A549 treated with AZD9567 at 1 μM for 4 hours (cell line): ENCODE data around the gene PILRB. TPM values are rescaled to one million over a fixed set of nuclear protein-coding genes. Genes with fewer than 3 reads are reported as not detected.

Source experiments
- total RNA-seq: library from RNA; stranded (reverse); fragments of 200-300 nt; extraction: Qiagen RNA extraction; gene quantifications from 5 replicates; pipeline ENCODE4 v1.2.3, GENCODE V29; 2022; ENCODE audit not compliant: insufficient read depth

The PILRB gene
- 14.7 to 39.2 TPM (median 38.3 TPM) in 5 replicates for total RNA-seq

DNA sequence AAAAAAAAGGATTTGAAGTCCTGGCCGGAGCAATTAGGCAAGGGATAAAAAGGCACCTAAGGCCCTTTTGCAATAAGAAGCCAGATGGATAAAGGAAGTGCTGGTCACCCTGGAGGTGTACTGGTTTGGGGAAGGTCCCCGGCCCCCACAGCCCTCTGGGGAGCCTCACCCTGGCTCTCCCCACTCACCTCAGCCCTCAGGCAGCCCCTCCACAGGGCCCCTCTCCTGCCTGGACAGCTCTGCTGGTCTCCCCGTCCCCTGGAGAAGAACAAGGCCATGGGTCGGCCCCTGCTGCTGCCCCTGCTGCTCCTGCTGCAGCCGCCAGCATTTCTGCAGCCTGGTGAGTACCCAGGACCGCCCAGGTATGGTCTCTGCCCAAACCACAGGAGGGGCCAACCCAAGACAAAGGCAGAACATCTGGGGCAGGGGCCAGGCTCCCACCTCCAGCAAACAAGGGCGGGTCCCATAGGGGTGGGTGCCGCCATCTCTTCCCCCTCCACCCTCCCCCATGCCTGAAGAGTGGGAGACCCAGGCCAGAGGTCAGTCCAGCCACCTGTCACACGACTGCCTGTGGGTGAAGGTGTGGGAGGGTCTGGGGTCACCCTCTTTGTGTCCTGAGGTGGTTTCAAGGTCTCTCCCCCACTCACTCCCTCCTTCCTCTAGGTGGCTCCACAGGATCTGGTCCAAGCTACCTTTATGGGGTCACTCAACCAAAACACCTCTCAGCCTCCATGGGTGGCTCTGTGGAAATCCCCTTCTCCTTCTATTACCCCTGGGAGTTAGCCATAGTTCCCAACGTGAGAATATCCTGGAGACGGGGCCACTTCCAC lies at the start of gene PILRB:
PILRB (plus strand) TSS at position 91 of the 830 bp plus-strand sequence; CDS start at position 277, 186 bp downstream.

DNA sequence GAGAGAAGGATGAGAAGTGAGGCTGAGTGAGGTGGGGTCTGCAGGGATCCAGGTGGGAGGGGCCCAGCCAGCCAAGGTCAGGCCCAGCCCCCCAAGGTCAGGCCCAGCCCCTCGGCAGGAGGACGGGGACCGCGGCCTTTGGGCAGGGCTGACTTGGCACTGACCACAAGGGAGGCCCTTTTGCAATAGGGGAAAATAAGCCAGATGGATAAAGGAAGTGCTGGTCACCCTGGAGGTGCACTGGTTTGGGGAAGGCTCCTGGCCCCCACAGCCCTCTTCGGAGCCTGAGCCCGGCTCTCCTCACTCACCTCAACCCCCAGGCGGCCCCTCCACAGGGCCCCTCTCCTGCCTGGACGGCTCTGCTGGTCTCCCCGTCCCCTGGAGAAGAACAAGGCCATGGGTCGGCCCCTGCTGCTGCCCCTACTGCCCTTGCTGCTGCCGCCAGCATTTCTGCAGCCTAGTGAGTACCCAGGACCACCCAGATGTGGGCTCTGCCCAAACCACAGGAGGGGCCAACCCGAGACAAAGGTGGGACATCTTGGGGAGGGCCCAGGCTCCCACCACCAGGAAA lies 15.4 kb downstream of the PILRB start, which contains the start of gene PILRA:
PILRA (plus strand) TSS at position 227 of the 571 bp plus-strand sequence; CDS start at position 397, 170 bp downstream.

Other genes starting within 250 kb of the PILRB start
- gene TAF6, start 238.8 kb upstream of the PILRB start, total RNA-seq: 62.7 to 70.1 TPM (median 67.4 TPM) in 5 replicates
- 4.6 to 11.7 TPM (median 10.5 TPM) in 5 replicates for gene CNPY4, start 238.5 kb upstream of the PILRB start, total RNA-seq
- 2.7 to 3.8 TPM (median 3.4 TPM) in 4 of 5 replicates, not detected in the other for gene MBLAC1, start 231.2 kb upstream of the PILRB start, total RNA-seq
- gene LAMTOR4, start 209.2 kb upstream of the PILRB start, total RNA-seq: 165 to 192 TPM (median 185 TPM) in 5 replicates
- gene TRAPPC14, start 199.4 kb upstream of the PILRB start, total RNA-seq: 12.4 to 16.8 TPM (median 16.1 TPM) in 5 replicates
- gene GAL3ST4, start 189.5 kb upstream of the PILRB start, total RNA-seq: 0.03 to 0.08 TPM (median 0.06 TPM) in 4 of 5 replicates, not detected in the other
- 0.75 to 1.4 TPM (median 1.3 TPM) in 4 of 5 replicates, not detected in the other for gene GPC2, start 180.7 kb upstream of the PILRB start, total RNA-seq
- 0.18 to 0.28 TPM (median 0.27 TPM) in 4 of 5 replicates, not detected in the other for gene STAG3, start 180.2 kb upstream of the PILRB start, total RNA-seq
- 0.05 TPM in 1 of 5 replicates, not detected in the others for gene PVRIG, start 138.2 kb upstream of the PILRB start, total RNA-seq
- gene SPDYE3, start 50.4 kb upstream of the PILRB start, total RNA-seq: 0.03 TPM in 1 of 5 replicates, not detected in the others
- 5.5 to 7.7 TPM (median 5.7 TPM) in 5 replicates for gene PILRA, start 15.4 kb downstream of the PILRB start, total RNA-seq
- 1.4 to 1.7 TPM (median 1.6 TPM) in 5 replicates for gene ZCWPW1, start 70.6 kb downstream of the PILRB start, total RNA-seq
- gene MEPCE, start 71.7 kb downstream of the PILRB start, total RNA-seq: 39.0 to 53.8 TPM (median 48.9 TPM) in 5 replicates
- 31.2 to 50.6 TPM (median 47.8 TPM) in 5 replicates for gene PPP1R35, start 78.4 kb downstream of the PILRB start, total RNA-seq
- 0.71 to 1.2 TPM (median 0.93 TPM) in 4 of 5 replicates, not detected in the other for gene SPACDR, start 106.1 kb downstream of the PILRB start, total RNA-seq
- gene TSC22D4, start 121.1 kb downstream of the PILRB start, total RNA-seq: 42.3 to 56.2 TPM (median 51.1 TPM) in 5 replicates
- 2.1 to 5.0 TPM (median 4.3 TPM) in 5 replicates for gene NYAP1, start 125.8 kb downstream of the PILRB start, total RNA-seq
- gene AGFG2, start 181.1 kb downstream of the PILRB start, total RNA-seq: 25.0 to 40.8 TPM (median 33.2 TPM) in 5 replicates
- gene SAP25, start 215.8 kb downstream of the PILRB start, total RNA-seq: 0.49 to 1.4 TPM (median 0.65 TPM) in 4 of 5 replicates, not detected in the other
- gene LRCH4, start 228.0 kb downstream of the PILRB start, total RNA-seq: 17.9 to 21.8 TPM (median 21.5 TPM) in 5 replicates
- gene FBXO24, start 228.2 kb downstream of the PILRB start, total RNA-seq: 0.07 to 0.31 TPM (median 0.19 TPM) in 4 of 5 replicates, not detected in the other
- 4.6 to 9.7 TPM (median 8.6 TPM) in 5 replicates for gene PCOLCE, start 244.2 kb downstream of the PILRB start, total RNA-seq